ENCODE measurements around the gene FNDC3B.
"Not testable (repeated sequence)": the region's sequence is repeated elsewhere in the genome, so short reads cannot be mapped to it uniquely, and the experiment has no call there.

FNDC3B gene

DNA sequence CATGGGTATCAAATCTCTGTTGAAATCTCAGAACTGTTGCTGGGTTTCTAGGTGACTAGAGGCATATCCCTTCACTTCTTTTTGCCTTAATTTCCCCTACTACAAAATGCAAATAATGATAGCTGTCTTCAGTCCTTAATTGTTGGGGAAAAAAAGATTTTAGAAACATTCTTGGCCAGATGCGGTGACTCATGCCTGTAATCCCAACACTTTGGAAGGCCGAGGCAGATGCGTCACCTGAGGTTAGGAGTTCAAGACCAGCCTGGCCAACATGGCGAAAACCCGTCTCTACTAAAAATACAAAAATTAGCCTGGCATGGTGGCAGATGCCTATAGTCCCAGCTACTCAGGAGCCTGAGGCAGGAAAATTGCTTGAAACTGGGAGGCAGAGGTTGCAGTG lies 329.2 kb downstream of the FNDC3B start:
- intact Hi-C loops (cut with DNase I); DNase-seq: not testable (repeated sequence)

DNA sequence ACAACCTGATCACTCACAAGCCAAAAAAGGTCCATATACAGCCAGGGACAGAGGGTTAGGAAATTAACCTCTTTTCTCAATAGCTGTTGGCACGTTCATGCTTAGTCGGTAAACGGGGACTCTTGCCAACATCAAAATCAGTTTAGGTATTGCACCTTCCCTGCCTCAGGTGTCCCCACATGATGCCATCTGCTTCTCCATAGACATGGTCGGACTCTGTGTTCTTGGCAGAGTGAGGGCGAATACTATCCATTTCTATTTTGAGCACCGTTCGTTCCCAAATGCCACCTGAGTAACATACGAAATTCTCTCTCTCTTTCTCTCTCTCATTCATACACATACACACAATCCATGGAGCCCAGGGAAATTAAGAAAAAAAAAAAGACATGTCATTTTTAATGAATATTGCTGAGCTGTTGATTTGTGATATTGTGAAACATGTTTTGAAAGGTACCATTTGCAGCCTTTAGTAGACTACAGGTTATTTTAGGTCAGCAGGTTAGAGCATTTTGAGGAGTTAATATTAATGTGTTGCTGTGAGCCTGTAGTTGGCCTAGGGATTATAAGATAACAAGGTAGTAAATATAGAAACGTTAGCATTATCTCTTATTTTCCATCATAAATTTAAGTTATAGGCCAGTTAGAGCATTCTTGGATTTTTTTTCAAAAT lies 330.3 kb downstream of the FNDC3B start:
- intact Hi-C loops (cut with DNase I) = no loop called here
- no peak for DNase-seq

DNA sequence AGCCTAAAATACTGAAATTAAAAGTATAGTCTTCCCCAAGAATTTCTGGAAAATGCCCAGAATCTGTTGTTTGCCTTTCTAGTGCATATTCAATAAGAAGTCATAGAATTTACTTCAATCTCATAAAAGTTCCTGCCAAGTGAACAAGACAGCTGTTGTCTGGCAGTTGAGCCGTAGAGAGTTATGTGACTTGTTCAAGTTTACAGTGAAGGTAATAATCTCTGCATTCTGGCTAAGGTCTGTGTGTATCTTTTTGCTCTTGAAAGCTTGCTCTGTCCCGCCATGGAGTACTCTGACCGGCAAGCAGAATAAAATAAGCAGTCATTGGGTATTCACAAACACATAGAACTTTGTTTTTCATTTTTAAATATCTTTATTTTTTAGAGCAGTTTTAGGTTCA lies 331.0 kb downstream of the FNDC3B start:
- DNase-seq = no peak
- intact Hi-C loops (cut with DNase I) = no loop called here

DNA sequence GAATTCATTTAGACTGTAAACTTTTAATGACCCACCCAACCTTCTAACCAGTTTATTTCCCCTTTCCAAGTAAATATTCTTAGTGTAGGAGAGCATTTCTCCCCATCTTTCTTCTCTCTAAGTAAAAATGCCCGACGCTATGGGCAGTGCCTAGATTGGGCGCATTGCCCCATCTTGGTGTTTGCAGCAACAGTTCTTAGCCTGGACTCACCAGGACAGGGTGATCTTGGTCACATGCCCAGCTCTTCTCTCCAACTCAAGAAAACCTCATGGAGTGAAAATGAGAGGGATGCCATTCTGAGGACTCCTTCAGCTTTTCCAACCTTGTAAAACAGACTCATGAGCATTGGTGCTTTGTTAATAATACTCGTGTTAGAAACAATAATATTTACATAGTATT lies 332.2 kb downstream of the FNDC3B start:
- intact Hi-C loops (cut with DNase I) = no loop called here
- DNase-seq = no peak

DNA sequence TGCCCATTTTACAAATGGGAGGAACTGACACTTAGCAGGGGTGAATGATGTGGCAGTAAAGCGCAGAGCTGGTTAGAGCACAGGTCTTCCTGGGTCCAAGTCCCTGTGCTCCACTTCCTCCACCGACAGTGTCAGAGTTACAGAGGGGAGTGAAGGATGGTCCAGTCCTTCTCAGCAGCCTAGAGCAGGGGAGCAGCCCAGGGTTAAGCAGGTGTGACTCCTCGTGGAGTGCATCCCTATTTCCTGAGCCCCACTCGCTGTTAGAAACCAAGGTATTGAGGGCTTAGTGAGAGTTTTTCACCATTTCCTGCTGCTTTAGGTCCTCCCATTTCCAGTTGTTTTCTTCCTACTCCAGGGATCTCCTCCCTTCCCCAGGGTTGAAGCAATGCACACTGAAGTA lies 333.5 kb downstream of the FNDC3B start:
- no peak for DNase-seq
- intact Hi-C loops (cut with DNase I) = no loop called here

DNA sequence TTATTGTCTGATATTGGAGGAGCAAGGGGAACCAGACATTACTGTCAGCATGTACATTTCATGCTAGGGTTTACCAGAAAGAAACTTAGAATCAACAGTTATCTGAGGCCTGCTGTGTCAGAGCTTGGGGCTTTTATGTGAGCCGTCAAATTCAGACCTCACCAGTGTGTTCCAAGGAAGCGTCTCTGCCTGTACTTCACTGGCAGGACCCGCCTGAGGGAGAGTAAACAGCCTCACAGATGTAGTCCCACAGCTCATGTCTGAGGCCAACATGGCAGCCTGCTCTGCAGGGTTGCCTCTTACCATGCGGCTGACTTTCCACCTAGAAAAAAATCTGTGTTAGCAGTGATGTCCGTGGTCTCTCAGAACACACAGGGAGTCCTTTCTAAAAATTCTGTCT lies 334.5 kb downstream of the FNDC3B start:
- no peak for DNase-seq
- intact Hi-C loops (cut with DNase I) = no loop called here

DNA sequence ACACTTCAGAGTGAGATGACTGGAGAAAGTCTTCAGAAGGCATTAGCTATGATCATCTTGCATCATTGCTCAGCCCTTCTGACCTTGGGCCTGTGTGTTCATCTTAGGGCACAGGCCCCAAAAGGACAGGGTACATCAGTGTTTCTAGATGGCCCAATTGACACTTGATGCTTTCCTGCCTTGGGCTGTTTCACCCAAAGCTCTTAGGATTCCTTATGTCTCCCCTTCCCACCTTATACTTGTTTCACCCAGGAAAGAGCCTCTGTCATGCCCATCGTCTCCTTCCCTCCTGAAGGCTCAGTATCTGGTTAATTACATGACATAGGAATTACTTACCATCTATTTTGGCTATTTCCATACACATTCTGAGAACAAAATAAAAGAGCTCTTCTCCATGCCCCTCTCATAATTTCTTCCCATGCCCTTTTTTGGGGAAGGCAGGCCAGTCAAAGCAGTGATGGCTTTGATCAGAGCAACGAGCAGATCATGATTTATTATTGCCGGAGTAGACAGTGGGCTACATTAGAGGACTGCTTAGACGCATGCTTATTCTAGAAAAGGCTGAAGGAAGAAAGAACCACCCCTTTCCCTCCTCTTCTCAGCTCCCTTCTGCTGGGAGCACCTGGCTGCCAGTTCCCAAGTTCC lies 335.9 kb downstream of the FNDC3B start:
- DNase-seq = no peak

DNA sequence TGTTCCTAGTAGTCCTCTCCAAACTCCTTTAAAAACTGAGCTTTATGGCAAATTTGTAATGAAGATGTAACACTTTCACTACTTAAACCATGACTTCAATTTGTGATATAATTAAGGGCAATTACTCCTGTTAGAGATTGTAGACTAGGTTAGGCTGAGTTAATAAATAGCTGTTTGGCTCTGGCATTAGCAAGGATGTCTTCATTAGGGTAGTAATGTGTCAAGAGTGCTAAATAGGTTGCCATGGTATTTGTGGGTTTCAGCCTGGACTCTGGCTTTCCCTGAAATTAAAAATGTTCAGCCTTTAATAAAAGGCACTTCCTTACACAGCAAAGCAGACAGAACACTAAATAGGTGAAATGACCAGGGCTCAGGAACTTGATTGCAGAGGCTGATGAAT lies 337.0 kb downstream of the FNDC3B start:
- intact Hi-C loops (cut with DNase I) = no loop called here
- DNase-seq = no peak

More for the DNA sequence above, 335.9 kb downstream of the FNDC3B start:
- intact Hi-C loops (cut with DNase I) = no loop called here

DNA sequence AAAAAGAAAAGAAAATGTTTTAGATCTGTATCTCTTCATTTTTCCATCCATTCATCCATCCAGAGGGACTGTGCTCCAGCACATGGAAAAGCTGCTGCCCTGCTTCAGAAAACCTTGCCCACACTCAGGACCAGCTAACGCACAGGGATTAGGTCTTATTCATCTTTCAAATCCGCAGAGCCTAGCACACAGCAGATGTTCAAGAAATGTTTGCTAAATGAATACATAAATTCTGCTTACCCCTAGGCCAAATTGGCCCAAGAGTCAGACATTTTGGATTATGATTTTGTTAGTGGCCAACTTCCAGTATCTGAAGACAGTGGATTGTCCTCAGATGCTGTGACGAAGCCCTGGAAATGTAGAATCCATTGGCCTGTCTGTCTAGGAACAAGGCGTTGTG lies 337.5 kb downstream of the FNDC3B start:
- intact Hi-C loops (cut with DNase I) = no loop called here
- DNase-seq = no peak

DNA sequence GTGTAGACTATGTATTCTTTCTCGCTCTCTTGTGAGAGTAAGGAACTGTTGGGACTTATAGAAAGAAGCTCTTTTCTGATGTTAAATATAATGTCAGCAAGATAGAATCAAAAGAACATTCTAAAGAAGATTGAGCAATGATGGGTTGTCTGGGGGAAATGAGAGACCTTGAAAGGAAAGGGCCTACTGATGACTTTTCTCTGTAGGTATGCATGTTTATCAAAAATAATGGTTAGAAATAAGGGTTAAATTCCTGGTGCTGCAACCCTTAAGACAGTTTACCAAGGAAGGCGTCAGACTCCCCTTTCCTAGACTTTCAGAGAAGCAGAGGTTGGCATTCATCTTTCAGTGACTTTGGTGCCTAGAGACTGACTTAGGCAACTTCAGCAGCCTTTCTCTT lies 339.1 kb downstream of the FNDC3B start:
- DNase-seq = no peak
- intact Hi-C loops (cut with DNase I) = no loop called here

DNA sequence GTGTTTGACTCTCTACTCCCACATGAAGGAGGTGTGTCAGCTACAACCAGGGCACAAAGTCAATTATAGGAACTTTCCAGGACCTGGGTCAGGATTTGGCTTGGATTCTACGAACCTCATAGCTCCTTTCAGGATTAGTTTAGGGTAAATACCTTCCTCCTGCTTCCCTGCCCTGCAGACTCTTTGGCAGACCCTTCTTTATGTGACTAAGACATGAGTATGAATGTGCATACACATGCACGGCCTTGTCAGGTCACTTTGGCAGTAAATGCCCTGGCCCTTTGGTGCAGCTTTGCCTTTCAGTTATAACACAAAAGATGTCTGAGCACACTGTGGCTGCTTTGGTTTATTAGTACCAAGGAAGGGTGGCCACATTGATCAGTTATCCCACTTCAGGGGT lies 340.0 kb downstream of the FNDC3B start:
- intact Hi-C loops (cut with DNase I) = no loop called here
- no peak for DNase-seq

DNA sequence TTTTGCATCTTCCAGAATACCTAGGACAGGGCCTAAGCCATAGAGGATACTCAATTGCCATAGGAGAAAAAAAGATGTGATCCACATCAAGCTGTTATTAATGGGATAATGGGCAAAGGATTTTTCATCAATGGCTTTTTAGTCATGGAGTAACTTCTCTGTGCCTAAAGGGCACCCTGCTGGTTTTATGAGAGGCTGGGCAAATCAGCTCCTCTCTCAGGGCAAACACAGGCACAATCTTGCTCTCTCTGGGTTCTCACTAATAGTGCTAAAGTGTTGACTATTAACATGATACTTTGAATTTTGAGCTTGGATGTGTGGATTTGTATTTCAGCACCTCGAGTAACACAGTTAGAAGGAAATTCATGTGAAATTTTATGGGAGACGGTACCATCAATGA lies 341.3 kb downstream of the FNDC3B start:
- no peak for DNase-seq
- intact Hi-C loops (cut with DNase I) = no loop called here

DNA sequence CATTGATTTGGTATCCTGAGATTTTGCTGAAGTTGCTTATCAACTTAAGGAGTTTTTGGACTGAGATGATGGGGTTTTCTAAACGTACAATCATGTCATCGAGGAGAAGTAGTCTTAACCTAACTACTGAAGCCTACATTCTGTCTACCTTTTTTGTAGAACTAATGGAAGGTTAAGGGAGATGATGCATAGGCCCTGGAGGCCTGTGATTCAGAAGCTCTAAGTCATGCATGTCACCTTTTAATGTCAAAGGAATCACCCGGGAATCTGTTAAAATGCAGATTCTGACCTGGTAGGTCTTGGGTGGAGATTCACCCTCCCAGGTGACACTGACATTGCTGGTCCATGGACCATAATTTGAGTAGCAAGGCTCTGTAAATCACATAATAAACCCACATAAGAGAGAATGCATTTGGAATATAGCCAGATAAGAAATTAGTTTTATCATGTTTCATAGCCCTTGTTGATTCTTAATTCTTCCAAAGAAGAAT lies 344.0 kb downstream of the FNDC3B start:
- intact Hi-C loops (cut with DNase I) = no loop called here
- no peak for DNase-seq

DNA sequence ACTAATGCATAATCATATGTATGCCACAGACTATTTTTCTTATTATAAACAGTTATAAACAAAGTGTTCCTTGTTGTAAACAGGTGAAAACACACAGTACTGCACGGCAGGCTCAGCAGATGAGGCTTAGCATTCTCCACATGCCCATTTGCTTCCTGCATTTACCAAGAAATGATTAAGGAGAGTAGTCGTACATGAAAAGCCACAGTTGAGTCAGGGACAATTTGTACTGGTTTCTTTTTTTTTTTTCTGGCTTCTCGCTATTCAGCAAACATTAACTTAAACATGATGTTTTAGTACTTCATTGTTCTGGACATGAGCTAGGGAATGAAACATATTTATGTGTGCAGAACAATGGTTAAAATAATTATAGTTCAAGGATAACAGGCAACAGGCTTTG lies 345.5 kb downstream of the FNDC3B start:
- intact Hi-C loops (cut with DNase I) = no loop called here

DNA sequence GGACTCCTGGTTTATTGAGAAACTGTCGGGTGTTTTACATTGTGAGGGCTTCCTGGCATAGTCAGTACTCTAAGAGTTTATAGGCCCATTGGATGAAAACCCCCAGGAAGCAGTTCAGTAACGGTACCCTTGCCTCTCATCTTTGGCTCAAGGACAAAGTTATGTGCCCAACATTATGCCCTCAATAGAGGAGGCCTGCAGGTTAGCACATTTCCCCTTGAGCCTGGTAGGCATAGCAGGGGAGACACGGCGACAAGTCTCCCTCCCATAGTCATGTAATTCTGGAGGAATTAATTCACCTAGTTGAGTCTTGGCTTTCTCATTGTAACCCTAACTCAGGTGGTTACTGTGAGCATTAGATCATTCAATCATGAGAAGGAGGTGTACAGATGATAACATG lies 348.4 kb downstream of the FNDC3B start:
- intact Hi-C loops (cut with DNase I) = no loop called here
- no peak for DNase-seq

More for the DNA sequence above, 345.5 kb downstream of the FNDC3B start:
- DNase-seq = no peak

DNA sequence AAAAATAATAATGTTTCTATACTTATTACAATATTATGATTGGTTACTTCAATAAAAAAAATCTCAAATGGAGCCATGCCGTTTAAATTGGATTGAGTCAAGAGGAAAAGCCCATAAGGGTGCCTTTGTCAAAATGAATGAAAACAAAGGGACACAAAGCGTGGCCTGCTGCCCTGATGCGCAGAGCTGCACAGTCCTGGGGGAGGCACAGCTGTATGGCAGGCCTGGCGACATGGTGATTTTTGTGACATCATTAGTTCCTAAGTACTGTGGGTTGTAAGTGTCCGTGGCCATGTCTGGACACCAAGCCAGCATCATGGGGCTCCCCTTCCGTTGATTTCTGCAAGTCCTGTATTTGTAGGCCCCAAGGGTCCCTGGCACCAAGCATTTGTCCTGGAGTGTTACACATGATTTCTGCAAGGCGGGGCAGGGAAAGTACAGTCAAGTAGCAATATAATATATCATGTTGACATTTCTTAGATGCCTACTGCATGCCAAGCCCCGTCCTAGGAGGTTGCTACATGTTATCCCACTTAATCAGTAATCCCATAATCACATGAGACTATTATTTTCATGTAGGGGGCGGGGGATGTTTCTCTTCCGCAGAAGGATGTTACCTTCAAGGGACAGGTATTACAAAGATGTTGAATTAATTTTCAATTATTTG lies 349.2 kb downstream of the FNDC3B start:
- peak in 27 of 42 donors; percentile 4 to 65 (median 27) for DNase-seq
- intact Hi-C loops (cut with DNase I) = no loop called here

DNA sequence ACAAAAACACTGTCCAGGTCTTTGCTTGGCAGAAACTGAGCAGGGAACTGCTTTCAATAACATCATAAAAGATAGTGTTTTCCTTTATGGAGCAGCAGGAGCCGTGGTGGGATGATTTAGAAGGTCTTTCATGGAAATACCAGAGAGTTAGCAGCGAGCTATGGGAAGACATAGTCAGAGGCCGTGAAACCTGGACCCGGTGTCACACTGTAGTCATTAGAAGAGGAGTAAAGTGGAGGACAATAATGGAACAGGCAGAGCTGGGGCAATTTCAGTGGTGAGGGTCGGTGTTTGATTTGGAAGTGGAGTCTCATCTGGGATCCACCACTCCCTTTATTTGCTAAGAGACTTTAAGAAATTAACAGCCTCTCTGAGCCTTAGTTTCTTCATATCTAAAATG lies 351.4 kb downstream of the FNDC3B start:
- no peak for DNase-seq
- intact Hi-C loops (cut with DNase I) = no loop called here

DNA sequence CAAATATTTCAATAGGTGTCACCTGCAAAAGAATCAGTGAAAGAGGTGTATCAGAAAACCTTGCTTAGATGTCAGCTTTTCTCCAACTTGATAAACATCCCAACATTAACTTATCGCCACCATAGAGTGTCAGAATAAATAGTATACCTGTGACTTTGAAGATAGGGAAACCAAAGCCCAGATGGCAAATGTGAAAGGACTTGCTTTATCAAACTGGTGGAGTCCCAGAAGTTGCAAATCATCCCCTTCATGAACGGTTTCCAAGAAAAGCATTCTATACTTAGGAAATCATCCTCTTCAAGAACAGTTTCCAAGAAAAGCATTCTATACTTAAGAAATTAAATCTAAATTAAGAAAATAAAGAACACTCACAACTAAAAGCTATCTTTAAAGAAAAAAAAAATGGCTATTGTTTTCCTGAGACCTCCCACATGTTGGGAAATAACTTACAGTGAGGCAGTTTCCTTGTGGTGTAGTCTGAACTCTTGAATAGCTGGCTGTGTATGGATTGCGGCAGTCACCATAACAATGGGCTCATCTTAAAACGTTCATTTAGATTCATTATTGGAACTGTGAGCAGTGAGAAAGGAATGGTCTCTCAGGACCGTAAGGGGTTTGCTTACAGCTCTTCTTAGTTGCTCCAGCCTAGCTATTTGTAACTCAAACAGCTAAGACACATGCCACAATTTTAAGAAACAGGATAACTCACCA lies 352.4 kb downstream of the FNDC3B start:
- intact Hi-C loops (cut with DNase I) = no loop called here
- DNase-seq = no peak

DNA sequence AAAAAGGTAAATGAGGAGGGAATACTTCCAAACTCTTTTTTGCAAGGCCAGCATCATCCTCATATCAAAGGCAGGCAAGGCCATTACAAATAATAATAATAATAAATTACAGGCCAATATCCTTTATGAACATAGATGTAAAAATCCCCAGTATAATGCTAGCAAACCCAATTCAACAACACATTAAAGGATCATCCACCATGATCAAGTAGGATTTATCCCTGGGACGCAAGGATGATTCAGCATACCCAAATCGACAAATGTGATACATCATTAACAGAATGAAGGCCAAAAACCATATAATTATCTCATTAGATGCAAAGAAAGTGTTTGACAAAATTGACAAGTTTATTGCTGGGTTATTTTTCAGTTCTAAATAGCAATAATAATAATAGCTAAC lies 355.3 kb downstream of the FNDC3B start:
- DNase-seq = no peak
- intact Hi-C loops (cut with DNase I) = no loop called here

DNA sequence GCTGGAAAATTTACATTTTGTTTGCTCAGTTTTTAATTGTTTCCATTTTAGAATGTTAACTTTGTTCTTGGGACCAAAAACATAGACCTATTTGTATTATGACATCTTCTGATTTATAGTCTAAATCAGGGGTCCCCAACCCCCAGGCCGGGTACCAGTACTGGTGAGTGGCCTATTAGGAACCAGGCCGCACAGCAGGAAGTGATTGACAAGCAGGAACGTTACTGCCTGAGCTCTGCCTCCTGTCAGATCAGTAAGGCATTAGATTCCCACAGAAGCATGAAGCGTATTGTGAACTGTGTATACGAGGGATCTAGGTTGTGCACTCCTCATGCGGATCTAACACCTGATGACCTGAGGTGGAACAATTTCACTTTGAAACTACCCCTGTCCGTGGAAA lies 357.0 kb downstream of the FNDC3B start:
- intact Hi-C loops (cut with DNase I) = no loop called here
- DNase-seq = no peak

All from head of caudate nucleus (tissue), 42 donors.